GM21367 (cell line): Measurements from ENCODE around the gene IFT52.

Experiments
- ATAC-seq: cut with Tn5 transposase; IDR thresholded peaks from one replicate; pipeline ENCODE4 v1.9.1; 2021; ENCODE audit not compliant: unreplicated experiment

IFT52 gene

DNA sequence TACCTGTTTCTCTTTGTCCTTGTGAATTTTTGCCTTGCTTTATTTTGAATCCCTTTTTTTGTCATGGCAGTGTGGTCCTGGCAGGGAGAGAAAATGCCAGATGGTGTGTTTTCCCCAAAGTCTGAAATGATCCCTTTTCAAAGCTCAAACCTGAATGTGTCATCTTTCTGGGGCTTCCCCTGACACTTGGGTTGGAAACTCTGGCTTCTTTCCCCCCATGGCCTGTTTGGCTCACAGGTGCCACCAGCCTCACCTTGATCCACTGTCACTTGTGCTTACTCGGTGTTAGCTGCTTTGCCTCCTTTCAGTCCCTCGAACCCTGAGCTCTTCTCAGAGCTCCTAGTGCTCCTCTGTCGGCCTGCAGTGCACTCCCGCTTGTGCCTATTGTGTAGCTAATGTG lies 98.4 kb downstream of the IFT52 start:
- ATAC-seq: no peak

DNA sequence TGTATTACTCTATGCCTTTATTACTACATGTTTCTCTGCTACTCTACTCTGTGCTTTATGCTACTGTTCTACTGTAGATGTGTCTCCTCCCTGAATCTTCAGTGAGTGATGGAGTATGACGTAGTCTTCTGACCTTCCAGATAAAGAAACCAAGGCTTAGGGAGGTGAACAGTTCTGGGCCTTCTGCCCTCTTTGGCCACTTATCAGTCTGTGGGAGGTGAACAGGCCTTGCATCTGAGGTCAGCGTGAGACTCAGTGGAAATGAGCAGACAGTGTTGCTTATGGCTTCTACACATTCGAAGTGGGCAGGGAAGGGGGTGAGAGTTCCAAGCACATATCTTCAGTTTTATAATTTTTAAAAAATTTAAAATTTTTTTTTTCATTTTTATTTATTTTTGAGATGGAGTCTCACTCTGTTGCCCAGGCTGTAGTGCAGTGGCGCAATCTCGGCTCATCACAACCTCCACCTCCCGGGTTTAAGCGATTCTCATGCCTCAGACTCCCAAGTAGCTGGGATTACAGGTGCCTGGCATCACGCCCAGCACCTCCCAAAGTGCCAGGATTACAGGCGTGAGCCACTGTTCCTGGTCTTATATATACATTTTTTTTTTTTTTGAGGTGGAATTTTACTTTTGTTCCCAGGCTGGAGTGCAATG lies 100.3 kb downstream of the IFT52 start:
- no peak for ATAC-seq

GRCh38 chr20:43691928-43692524 lies 101.3 kb downstream of the IFT52 start:
- ATAC-seq: no peak

- no peak for ATAC-seq
These were observed 104.0 kb downstream of the IFT52 start for GRCh38 chr20:43694763-43695162.

GRCh38 chr20:43695571-43695970 lies 104.8 kb downstream of the IFT52 start:
- ATAC-seq: no peak
